Stimulated activated CD4-positive, alpha-beta T cell treated with anti-CD3 and anti-CD28 coated beads, Interleukin-12 subunit alpha, Interleukin-12 subunit beta, amount 100 ng/mL, for 4 hours (primary cell): ENCODE data around the gene CFAP100.

Experiments
- DNase-seq: peaks from one replicate; pipeline ENCODE4 v3.0.0-alpha.2; 2020

The CFAP100 gene

GRCh38 chr3:126484148-126484547, 89.4 kb downstream of the CFAP100 start:
- DNase-seq: no peak

GRCh38 chr3:126484662-126485061, 90.0 kb downstream of the CFAP100 start:
- no peak for DNase-seq

DNA sequence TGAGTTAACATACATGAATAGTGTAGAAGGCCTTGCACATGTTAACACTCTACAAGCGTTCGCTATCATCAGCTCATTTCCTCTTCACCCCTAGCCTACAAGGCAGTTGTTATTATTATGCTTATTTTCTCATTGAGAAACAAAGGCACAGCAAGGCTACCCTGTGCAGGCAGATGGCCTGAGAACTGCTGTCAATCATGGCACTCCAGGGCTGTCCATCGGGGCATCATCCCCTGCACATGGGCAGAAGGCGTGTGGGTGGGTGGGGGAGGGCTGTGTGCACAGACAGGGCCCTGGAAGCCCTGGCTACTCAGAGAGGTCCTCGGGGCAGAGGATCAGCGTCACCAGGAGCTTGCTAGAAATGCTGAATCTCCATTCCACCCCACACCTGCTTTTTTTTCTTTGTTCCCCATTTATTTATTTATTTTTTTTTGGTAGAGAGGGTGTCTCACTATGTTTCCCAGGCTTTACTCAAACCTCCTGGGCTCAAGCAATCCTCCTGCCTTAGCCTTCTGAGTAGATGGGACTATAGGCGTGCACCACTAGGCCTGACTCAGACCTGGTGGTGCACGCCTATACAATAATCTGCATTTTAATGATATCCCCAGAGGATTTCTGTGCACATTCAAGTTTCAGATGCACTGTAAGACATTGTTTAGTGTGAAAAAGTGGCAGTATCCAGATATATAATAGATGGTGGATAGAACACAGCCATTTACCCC, 90.6 kb downstream of the CFAP100 start:
- DNase-seq: no peak

DNA sequence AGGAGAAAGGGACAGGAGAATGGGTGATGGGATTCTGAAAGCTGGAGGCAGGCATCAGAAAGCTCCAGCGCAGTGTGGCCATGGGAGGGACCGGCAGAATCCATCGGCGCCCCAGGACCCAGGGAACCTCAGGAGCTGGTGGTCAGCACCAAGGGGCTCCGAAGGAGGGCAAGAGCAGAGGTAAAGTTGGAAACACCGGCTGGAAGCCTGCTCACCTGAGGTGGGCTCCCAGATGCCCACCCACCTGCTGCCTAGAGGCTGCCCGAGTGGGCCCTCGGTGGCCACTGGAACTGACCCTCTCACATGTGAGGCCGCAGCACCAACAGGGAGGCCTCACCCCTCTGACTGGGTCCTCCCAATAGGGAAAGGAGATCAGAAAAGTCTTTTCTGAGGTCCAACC, 91.2 kb downstream of the CFAP100 start:
- no peak for DNase-seq
